Glutamatergic neuron (in vitro differentiated cells): Measurements from ENCODE around the gene MTARC2. TPM values are rescaled to one million over a fixed set of nuclear protein-coding genes. Genes with fewer than 3 reads are reported as not detected.

Experiments
- DNase-seq: peaks from one replicate; pipeline ENCODE4 v3.0.0; 2022
- H3K27ac Mint-ChIP-seq: one replicate; pipeline ENCODE4 v1.8.0; 2020; ENCODE audit warnings: mild to moderate bottlenecking, mixed read lengths, inconsistent platforms; ENCODE audit not compliant: unreplicated experiment
- H3K27me3 Mint-ChIP-seq: one replicate; pipeline ENCODE4 v1.8.0; 2020; ENCODE audit warnings: mild to moderate bottlenecking, moderate library complexity, mixed read lengths, inconsistent platforms; ENCODE audit not compliant: unreplicated experiment
- H3K36me3 Mint-ChIP-seq: one replicate; pipeline ENCODE4 v1.8.0; 2020; ENCODE audit warnings: mild to moderate bottlenecking, mixed read lengths, inconsistent platforms; ENCODE audit not compliant: unreplicated experiment
- H3K4me1 Mint-ChIP-seq: one replicate; pipeline ENCODE4 v1.8.0; 2020; ENCODE audit warnings: mild to moderate bottlenecking, low read depth, mixed read lengths, inconsistent platforms; ENCODE audit not compliant: unreplicated experiment
- H3K4me3 Mint-ChIP-seq: one replicate; pipeline ENCODE4 v1.8.0; 2020; ENCODE audit warnings: mild to moderate bottlenecking, mixed read lengths, inconsistent platforms; ENCODE audit not compliant: unreplicated experiment
- H3K9me3 Mint-ChIP-seq: one replicate; pipeline ENCODE4 v1.8.0; 2020; ENCODE audit warnings: mild to moderate bottlenecking, moderate library complexity, mixed read lengths, inconsistent platforms; ENCODE audit not compliant: unreplicated experiment
- total RNA-seq: library from RNA; stranded (reverse); fragmentation: NEBNext Ultra II Directional; extraction: Animal tissue kit (Norgen Biotek cat#: 25700); gene quantifications from one replicate; pipeline ENCODE4 v1.2.1, GENCODE V29; 2021; ENCODE audit not compliant: unreplicated experiment
- TF ChIP-seq, protein P1 (sequence below): fragments of 200-600 bp; sonication (generic); IDR thresholded peaks from one replicate; pipeline ENCODE4 v1.5.0; 2021; ENCODE audit not compliant: partially characterized antibody, unreplicated experiment

The MTARC2 gene
- total RNA-seq, 1 donor from 2014 or later: 3.0 TPM

DNA sequence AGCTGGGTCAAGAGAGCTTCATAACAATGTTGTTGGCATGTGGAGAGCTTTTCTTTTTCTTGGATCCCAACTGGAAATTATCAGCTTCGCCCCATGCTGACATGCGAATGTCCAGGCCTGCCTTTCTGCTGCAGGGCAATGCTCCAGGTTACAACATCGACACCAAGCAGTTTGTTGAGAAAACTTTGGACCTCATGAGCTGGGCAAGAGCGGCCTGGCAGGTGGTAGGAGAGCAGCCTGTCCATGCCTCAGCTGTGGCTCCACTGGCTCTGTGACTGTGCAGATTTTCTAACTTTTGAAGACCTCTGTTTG lies 80.0 kb downstream of the MTARC2 start:
- TF ChIP-seq, protein P1, sequence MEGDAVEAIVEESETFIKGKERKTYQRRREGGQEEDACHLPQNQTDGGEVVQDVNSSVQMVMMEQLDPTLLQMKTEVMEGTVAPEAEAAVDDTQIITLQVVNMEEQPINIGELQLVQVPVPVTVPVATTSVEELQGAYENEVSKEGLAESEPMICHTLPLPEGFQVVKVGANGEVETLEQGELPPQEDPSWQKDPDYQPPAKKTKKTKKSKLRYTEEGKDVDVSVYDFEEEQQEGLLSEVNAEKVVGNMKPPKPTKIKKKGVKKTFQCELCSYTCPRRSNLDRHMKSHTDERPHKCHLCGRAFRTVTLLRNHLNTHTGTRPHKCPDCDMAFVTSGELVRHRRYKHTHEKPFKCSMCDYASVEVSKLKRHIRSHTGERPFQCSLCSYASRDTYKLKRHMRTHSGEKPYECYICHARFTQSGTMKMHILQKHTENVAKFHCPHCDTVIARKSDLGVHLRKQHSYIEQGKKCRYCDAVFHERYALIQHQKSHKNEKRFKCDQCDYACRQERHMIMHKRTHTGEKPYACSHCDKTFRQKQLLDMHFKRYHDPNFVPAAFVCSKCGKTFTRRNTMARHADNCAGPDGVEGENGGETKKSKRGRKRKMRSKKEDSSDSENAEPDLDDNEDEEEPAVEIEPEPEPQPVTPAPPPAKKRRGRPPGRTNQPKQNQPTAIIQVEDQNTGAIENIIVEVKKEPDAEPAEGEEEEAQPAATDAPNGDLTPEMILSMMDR: no peak
- Mint-ChIP-seq H3K27ac (no peak overlapping the region), H3K27me3 (no peaks in the 10 kb centered on the region), H3K9me3 (no peaks in the 10 kb centered on the region), H3K36me3 (no peaks in the 10 kb centered on the region), H3K4me3 (no peak overlapping the region), H3K4me1 (no peaks in the 10 kb centered on the region)
- no peak for DNase-seq

DNA sequence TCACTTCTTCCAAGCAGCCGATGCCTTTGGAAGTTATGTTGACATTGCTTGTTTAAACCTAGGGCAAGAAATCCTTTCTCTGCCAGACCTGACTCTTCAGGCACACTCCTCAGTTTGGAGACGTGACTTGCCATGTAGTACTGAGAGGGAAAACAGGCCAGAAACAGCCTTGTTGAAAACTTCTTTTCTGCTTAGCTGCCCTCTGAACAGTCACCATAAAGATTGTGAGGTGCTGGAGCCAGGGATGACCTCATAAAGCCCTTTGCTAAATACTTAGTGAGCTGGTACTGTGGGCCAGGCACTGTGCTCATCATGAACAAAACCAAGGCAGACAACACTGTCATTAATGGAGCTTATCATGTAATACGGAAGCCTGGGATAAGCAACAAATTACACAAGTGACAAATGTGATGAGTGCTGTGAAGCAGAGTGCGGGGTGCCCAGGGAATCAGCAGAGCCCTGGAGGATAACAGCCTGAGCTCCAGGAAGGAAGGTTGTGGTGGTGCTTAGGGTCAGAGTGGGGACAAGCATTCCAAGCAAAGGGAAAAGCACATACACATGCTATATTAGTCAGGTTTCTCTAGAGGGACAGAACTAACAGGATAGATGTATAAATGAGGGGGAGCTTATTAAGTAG lies 80.9 kb downstream of the MTARC2 start:
- no peak for DNase-seq
- H3K4me3 Mint-ChIP-seq: no peak overlapping the region
- no peak overlapping the region for H3K27ac Mint-ChIP-seq
- TF ChIP-seq, protein P1: no peak
- H3K27me3 Mint-ChIP-seq: no peaks in the 10 kb centered on the region
- no peaks in the 10 kb centered on the region for H3K36me3 Mint-ChIP-seq
- H3K9me3 Mint-ChIP-seq: no peaks in the 10 kb centered on the region
- no peaks in the 10 kb centered on the region for H3K4me1 Mint-ChIP-seq

- Mint-ChIP-seq H3K36me3 (no peaks in the 10 kb centered on the region), H3K4me3 (no peak overlapping the region), H3K9me3 (no peaks in the 10 kb centered on the region), H3K27ac (no peak overlapping the region), H3K27me3 (no peaks in the 10 kb centered on the region), H3K4me1 (no peaks in the 10 kb centered on the region)
- TF ChIP-seq, protein P1: no peak
- DNase-seq: no peak
These were observed 85.3 kb downstream of the MTARC2 start for GRCh38 chr1:220833436-220833835.

Other genes starting within 250 kb of the MTARC2 start
- 105 TPM for gene MARK1, start 220.2 kb upstream of the MTARC2 start, total RNA-seq
- gene C1orf115, start 58.0 kb upstream of the MTARC2 start, total RNA-seq: 30.5 TPM
- 22.0 TPM for gene MTARC1, start 38.6 kb downstream of the MTARC2 start, total RNA-seq
- 0.56 TPM for gene HLX, start 131.1 kb downstream of the MTARC2 start, total RNA-seq